Gastroesophageal sphincter (tissue), 3 donors: Measurements from ENCODE around the gene HPCAL1.

Source experiments
- EP300 ChIP-seq: sonication (generic); formaldehyde crosslinking; IDR thresholded peaks from one replicate; pipeline ENCODE4 v1.6.1; 2017; ENCODE audit warnings: antibody characterized with exemption, mild to moderate bottlenecking
- POLR2A ChIP-seq, 2 donors: fragments of 450-650 bp; IDR thresholded peaks; one replicate each; pipeline ENCODE4 v1.6.1; 2017; ENCODE audit warnings: antibody characterized with exemption in 2 of 2, mild to moderate bottlenecking in 2 of 2, moderate library complexity in 1 of 2
- POLR2AphosphoS5 ChIP-seq: sonication (generic); formaldehyde crosslinking; IDR thresholded peaks from one replicate; pipeline ENCODE4 v1.6.1; 2017; ENCODE audit warnings: antibody characterized with exemption
- TF ChIP-seq, protein P1 (sequence below), 4 experiments: fragments of 200-600 bp in 2 of 4; fragments of 450-650 bp in 2 of 4; sonication (generic) in 1 of 4; IDR thresholded peaks; one replicate each; pipeline ENCODE4 v1.5.1; 2017 to 2019; ENCODE audit warnings: antibody characterized with exemption in 4 of 4, mild to moderate bottlenecking in 2 of 4, moderate library complexity in 2 of 4

DNA sequence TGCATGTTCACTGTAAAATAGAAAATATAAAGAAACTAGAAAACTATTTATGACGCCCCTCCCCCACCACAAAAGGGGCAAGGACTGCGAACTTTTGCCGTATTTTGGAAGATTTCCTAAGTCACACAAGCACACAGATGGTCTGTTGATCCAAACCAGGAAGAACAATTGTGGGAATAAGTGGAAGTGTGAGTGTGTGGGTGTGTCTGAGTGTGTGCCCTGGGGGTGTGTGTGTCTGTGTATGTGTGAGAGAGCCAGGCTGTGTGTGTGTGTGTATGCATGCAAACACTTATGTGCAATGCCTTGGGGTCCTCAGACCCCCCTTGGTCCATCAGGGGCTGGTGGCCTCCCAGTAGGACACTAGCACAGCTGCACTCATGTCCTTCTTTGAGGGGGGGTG, 43.1 kb downstream of the HPCAL1 start:
- TF ChIP-seq, protein P1, sequence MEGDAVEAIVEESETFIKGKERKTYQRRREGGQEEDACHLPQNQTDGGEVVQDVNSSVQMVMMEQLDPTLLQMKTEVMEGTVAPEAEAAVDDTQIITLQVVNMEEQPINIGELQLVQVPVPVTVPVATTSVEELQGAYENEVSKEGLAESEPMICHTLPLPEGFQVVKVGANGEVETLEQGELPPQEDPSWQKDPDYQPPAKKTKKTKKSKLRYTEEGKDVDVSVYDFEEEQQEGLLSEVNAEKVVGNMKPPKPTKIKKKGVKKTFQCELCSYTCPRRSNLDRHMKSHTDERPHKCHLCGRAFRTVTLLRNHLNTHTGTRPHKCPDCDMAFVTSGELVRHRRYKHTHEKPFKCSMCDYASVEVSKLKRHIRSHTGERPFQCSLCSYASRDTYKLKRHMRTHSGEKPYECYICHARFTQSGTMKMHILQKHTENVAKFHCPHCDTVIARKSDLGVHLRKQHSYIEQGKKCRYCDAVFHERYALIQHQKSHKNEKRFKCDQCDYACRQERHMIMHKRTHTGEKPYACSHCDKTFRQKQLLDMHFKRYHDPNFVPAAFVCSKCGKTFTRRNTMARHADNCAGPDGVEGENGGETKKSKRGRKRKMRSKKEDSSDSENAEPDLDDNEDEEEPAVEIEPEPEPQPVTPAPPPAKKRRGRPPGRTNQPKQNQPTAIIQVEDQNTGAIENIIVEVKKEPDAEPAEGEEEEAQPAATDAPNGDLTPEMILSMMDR (IDR thresholded peaks at IDR 0.05): no peak
- TF ChIP-seq POLR2AphosphoS5 (no peak), POLR2A (IDR thresholded peaks at IDR 0.05) (no peak), EP300 (no peak)
